Suprapubic skin (tissue), 4 donors: Measurements from ENCODE around the gene MFSD6.

Source experiments
- CTCF ChIP-seq, 2 donors: fragments of 200-600 bp in 1 of 2; fragments of 450-650 bp in 1 of 2; sonication (generic) in 1 of 2; IDR thresholded peaks; one replicate each; pipeline ENCODE4 v1.5.1; 2016 to 2019; ENCODE audit warnings: antibody characterized with exemption in 2 of 2, mild to moderate bottlenecking in 1 of 2, moderate library complexity in 1 of 2
- EP300 ChIP-seq: sonication (generic); formaldehyde crosslinking; IDR thresholded peaks from one replicate; pipeline ENCODE4 v1.6.1; 2017; ENCODE audit warnings: antibody characterized with exemption
- POLR2A ChIP-seq, 2 donors: fragments of 450-650 bp; IDR thresholded peaks; one replicate each; pipeline ENCODE4 v1.6.1; 2017; ENCODE audit warnings: antibody characterized with exemption in 2 of 2, mild to moderate bottlenecking in 2 of 2, moderate library complexity in 2 of 2
- POLR2AphosphoS5 ChIP-seq, 3 donors: sonication (generic); formaldehyde crosslinking; IDR thresholded peaks; one replicate each; pipeline ENCODE4 v1.6.1; 2017; ENCODE audit warnings: antibody characterized with exemption in 3 of 3

- TF ChIP-seq CTCF (IDR thresholded peaks at IDR 0.05) = no peak
- TF ChIP-seq EP300 = no peak
- TF ChIP-seq POLR2AphosphoS5 (IDR thresholded peaks at IDR 0.05) = no peak
- no peak for TF ChIP-seq POLR2A (IDR thresholded peaks at IDR 0.05)
Observed at GRCh38 chr2:190367091-190367490, 41.1 kb upstream of the MFSD6 start.
